ENCODE results near the gene ALDH1A2.
"Not testable (repeated sequence)": the region's sequence is repeated elsewhere in the genome, so short reads cannot be mapped to it uniquely, and the experiment has no call there.

Gene ALDH1A2

DNA sequence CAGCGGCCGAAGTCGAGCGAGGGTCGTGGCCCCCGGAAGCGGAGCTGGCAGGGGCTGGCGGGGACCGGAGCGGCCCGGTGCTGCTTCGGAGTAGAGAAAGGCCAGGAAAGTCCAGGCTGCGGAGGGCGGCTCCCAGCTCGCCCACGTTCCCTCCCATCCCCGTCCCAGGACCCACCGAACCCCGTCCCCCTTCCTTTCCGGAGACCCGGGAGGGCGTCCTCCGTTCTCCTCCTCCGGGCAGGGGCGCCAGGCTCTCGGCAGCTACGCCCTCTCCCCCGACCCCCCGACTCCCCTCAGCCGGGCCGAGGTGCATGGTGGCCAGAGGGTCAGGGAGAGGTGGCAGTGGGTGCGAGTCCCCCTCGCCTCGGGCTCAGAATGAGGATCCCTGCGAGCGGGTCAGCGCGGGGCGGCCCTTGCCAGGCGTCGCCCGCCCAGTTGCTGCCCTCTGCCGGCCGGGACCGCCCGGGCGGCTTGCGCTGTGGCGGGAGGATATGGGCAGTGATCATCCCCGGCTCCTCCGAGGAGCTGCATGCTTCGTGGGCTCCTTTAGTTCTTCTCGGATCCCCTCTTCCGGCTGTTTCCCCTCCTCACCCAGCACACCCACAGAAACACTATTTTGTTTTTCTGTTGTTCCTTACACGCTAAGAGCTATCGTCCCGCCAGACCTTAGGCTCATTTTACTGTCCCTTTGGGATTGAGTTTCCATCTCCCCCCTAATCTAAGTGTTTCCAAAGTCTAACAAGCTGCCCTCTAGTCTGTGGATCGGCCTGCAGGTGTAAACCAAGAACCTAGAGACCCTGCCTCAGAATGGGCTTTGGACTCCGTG, 744 bp upstream of the ALDH1A2 start:
- DNase-seq = peak; percentile 17

DNA sequence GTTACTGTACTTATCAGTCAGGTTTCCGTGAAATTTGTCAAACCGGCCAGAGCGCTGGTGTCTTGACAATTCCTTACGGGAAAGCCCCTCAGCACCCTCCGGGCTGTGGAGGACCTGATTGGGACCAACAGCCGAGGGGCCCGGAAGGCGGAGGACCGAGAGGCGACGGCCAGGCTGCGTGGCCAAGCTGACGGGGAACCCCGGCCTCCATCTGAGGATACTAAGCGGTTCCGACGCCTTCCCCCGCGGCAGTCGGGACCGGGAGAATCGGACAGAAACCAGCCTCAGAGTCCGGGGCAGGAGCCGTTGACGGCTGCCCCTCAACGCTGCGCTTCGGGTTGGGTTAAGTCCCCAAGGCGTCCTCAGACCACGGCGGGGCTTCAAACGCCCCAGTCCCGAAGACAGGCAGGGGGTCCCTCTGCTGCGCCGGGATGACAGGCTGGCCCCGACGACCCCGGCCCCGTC, 499 bp downstream of the ALDH1A2 start:
- no peak for DNase-seq

DNA sequence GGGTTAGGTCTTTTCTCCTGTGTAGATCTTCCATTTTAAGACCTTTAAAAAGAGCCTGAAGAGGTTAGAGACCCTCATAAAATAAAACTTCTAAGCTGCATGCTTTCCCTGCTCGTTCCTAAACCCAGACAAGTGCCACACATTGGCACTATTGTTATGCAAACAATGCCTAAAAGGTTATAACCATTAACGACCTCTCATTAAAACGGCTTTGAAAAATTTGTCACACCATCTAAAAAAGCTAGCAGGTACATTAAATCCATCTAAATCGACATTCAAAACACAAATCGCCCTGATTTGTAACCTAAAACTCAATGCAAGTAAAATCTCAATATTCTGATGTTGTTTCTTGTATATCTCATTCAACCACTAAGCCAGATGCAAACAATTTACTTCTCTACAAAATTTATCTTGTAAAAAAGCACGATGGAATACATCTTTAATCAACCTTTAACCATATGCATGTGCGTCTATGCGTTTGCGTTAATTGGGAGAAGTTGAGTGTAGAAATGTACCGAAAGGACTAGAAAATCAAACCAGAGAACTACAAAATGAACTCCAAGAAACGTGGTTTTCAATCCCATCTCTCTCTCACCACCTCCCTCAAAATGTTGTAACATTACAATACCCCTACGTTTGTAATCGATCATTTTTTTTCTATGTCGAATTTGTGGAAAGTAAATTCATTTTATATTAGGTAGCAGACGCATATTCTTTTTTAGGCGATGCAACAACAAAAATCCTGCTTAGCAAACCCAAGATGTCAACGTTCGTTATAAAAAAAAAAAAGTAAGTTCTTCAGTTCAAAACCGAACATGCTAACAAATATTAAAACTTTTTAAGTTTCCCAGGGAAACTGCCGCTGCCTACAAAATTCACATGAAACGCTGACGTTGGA, 1.2 kb downstream of the ALDH1A2 start:
- DNase-seq = no peak

DNA sequence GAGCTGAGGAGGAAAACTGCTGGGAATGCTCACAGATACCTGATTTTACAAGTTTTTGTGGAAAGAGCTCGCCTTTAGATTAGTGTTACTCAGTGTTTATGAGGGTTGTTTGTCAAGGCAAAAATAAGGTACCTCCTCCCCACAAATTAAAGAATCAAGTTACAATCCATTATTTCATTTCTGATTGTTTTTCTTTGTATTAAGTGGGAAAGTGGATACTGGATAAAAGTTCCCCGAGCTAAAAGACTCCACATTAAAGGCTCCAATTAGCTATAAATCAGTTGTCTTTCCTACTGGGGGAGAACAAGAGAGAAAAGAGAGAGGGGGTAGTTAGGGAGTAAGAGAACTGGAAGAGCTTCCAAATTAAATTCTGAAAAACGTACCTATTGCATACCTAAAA, 1.9 kb downstream of the ALDH1A2 start:
- DNase-seq = no peak

DNA sequence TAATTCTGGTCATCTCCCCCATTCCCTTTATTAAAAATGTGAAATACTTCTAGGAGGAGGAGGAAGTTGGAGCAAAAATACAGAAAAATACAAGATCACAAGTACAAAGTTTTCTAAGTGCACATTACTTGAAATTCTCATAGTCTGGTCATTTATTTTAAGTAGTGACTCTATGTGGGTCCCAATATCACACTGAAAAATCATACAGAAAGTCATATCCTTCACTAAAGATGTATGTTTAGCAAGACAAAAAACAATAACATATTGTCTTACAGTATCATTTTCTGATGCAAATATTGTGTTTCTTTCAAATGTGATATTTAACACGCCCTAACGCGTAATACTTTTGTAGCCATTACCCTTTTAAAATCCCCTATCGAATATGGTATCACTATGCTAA, 2.5 kb downstream of the ALDH1A2 start:
- DNase-seq = no peak

DNA sequence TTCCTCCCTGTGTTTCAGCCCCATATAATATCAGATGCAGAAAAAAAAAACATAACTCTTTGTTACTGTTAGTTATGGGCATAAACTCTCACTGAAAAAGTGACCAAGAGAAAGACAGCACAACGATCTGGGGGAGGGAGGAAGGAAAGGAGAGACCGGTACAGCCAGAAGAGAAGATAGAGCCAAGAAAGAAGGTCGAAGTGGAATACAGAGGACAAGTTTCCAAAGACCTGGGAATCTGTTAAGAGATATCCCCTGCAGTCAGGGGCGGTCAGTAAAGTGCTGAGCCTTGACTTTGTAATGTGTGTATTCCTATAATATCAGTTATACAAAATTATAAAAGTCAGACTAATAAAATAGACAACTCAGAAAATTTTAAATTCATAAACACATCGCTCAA, 3.3 kb downstream of the ALDH1A2 start:
- DNase-seq = no peak

DNA sequence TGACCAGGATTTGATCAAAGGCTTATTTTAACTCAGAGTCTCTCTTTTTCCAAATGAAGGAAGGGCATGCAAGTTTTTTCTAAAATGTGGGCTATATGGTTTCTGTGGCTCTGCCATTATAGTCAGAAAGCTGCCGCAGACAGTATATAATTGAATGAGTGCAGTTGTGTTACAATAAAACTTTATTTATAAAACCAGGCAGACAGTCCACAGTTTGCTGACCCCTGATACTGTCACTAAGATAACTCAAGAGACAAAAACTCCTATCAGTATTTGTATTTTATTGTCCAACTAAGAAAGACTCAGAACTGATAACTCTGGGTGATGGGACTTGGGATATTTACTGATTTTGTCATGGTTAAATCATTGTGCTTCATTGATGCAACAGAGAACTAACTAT, 4.9 kb downstream of the ALDH1A2 start:
- no peak for DNase-seq

DNA sequence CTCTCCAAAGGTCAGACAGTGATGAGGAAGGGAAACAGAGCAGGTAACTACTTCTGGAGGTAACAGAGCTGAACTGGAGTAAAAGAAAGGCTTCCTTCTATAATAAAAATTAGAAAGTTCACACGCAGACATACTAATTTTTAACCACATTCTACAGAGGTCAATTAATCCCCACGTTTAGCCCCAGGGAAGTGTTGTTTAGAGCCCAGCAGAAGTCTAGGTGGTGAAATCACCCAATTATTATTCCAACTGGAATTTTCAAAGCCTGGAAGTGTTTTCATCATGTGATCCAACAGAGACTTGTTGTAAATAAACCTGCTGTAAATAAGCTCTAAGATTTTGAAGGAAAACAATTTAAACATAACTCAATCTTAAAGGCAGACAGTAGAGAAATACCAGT, 6.8 kb downstream of the ALDH1A2 start:
- no peak for DNase-seq

DNA sequence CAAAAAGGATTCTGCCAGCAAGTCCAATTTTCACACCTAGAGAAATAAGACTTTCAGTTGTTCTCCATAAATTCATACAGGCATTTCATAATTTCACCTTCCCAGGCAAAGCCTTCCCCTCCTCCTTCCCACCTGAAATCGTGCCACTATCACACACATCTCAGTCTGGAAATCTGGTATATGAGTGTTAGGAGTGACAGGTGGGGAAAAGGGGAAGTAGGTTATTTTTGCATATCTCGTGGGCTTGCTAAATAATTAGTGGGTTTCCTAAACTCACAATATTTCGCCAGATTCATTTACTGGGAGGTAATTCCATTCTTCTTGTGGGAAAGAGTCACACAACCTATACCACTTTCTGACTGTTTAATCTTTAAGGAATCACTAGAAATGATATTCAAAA, 7.4 kb downstream of the ALDH1A2 start:
- DNase-seq = no peak

DNA sequence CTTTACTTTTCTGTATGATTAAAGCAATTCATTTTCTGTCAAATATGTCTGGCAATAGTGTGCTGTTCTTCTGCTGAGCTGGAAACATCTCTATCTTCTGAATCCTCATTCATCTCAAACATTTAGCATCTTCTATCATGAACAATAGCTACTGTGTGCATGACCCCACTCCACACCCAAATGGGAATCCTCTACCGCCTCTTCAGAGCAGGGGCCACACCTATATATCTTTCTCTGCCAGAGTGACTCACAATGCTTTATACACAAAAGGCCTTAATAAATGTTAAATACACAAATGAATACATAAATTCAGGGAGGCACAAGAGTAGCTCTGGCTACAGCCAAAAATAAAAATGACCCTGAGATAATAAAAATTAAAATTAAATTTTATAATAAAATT, 8.0 kb downstream of the ALDH1A2 start:
- no peak for DNase-seq

DNA sequence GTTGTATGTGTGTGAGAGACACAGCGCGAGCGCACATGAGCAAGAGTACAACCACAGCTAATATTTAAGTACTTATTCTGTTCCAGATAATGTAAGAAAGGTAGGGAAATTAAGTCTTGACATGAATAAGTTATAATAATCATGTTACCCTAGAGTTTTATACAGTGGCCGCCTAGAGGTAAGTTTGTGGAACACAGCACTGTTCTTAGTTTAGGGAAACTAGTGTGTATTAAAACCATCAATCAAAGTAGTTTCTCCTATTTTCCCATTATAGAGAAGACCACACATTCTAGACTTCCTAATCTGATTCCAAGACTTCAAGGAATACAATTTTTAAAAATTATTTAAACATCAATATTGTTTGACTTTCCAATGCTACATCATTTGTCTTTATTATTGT, 9.5 kb downstream of the ALDH1A2 start:
- no peak for DNase-seq

DNA sequence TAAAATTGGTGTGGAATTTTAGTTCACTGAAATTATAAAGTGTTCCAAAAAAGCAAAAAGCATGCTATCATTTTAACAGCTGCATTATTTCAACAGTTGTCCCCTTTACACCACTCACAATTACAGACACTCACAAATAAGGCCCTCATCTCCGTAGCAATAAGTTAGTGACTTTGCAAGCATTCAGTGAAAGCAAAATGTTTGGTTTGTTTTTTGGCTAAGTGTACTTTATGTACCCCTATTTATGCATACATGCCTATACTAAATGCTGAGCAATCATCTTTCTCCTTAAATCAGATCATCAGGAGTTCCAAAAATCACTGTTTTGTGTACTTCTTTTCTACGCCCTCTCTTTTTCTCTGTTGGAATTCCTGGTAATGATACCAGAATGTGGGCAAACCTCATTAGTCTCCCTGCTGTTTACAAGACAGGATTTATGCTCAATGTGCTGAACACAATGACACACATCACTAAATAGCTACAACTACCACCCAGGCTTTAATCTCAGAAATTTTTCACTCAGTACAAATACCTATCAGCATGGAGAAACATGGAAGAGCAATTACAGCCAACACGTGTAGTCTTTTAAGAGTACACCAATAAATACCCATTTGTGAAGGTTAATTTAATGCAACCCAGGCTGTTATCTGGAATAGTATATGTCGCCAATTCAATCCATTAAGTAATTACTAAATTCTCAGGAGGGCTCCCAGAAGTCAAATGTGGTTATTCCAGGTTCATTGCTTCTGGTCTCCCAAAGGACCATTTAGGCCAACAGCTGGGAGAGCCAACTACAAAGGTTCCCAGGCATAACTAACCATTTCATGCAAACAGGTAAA, 12.0 kb downstream of the ALDH1A2 start:
- no peak for DNase-seq

DNA sequence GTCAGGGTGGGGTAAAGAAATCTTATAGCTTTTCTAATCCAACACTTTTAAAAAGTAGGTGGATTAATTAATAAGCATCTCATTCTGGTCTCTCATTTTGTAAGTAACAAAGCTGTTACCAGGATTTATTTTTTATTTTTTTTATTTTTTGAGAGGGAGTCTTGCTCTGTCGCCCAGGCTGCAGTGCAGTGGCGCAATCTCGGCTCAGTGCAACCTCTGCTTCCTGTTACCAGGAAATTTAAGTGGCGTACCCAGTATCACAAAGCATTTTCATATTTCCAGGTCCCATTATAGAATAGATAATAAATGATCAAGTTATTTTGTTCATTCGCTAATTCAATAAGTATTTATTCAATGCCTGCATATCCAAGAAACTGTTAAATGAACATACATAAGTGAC, 13.2 kb downstream of the ALDH1A2 start:
- DNase-seq = no peak

DNA sequence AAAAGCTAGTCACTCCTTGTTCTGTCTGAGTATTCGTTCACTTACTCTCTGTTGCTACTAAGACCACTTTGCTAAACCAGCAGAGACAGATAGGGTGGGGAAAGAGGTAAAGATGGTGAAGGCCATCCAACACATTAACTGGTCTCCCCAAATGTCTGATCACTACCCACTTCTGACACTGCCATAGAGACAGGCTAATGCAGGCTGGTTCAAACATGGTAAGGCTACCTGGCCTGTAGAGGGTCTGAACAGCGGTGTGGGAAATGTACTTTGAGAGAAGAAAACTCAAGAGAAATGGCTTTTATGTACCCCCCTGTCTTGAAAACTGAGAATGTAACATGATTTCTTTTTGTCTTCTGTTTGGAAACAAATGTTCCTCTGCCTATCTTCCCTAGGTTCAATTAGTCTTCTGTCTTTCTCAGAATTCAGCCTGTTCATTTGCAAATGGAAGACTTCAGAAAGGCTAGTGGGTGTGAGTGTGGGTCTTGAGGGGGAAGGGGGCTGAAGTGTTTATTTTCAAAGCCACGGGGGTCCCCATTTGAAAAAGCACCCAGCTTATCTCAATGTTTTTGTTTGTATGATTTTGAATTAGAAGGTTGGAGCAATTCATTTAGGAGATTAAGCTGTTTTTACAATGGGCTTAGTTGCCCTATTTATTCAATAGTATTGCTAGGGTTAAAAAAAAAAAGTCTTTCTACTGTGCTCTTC, 15.8 kb downstream of the ALDH1A2 start:
- no peak for DNase-seq

DNA sequence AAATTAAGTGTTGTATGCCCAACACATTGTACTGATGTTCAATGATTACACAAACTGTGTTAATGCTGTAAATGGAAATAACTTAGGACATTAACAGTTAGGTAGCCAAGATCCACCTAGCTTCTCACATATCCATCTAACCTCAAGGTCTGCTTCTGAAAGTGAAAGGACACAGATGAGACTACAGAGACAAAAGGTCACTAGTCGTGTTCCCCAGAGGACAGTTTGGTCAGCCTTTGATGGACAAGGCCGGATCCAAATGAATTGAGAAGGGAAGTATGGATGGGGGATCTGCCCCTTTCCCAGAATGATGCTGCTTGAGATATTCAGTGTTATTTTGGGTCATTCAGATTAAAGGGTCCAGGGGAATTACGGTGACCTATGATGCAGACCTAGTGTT, 17.2 kb downstream of the ALDH1A2 start:
- no peak for DNase-seq

DNA sequence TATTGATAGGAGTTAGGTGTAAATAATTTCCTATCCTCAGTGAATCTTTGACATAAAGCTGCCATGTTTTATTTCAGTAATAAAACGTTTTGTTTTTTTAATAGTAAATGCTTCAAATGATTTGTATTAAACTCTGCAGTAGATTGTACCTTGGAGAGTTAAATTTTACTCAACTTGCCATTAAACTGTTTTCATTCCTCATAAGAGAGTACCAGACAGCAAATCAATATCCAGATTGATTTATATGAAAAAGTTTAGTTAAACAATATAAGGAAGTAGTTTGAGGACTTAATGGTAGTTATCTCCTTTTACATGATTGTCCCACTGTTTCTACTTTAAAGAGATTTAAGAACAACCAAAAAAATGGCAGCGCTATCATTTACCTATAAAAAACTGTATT, 18.4 kb downstream of the ALDH1A2 start:
- no peak for DNase-seq

DNA sequence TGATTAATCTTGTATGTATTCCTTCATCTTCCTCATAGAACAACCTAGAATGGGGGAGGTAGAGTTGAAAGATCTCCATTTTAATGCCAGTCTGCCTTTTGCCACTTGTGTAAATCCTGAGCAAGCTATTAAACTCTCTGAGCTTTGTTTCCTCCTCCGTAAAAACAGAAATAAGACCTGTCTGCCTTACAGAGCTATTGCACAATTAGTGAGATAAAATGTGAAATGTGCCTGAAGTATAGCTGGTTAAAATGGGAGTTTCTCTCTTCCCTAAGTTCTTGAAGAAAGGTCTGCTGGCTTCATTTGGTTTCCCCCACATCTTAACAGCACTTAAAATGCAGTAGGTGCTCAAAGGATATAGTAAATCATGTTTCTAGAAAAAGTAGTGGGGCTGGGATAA, 19.0 kb downstream of the ALDH1A2 start:
- no peak for DNase-seq

DNA sequence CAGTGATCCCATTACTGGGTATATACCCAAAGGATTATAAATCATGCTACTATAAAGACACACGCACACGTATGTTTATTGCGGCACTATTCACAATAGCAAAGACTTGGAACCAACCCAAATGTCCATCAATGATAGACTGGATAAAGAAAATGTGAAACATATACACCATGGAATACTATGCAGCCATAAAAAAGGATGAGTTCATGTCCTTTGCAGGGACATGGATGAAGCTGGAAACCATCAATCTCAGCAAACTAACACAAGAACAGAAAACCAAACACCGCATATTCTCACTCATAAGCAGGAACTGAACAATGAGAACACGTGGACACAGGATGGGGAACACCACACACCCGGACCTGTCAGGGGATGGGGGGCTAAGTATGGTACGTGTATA, 20.1 kb downstream of the ALDH1A2 start:
- DNase-seq = not testable (repeated sequence)

DNA sequence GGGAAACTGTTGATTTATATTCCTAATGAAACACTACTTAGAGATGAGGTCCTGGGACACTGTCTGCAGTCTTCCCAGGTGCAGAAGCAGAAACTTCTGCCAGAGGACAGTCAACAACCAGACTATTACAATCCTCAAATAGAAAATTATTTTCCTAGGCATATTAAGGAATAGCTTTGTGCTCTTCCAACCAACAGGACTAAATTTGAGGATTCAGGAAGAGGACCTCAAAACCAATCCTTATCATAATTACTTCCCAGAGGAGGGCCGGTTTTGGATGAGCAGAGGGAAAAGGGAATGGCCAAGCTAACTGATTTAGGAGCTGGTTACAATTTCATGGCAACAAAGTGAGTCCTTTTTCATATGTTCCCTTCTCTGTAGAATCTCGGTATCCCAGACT, 21.0 kb downstream of the ALDH1A2 start:
- DNase-seq = no peak

DNA sequence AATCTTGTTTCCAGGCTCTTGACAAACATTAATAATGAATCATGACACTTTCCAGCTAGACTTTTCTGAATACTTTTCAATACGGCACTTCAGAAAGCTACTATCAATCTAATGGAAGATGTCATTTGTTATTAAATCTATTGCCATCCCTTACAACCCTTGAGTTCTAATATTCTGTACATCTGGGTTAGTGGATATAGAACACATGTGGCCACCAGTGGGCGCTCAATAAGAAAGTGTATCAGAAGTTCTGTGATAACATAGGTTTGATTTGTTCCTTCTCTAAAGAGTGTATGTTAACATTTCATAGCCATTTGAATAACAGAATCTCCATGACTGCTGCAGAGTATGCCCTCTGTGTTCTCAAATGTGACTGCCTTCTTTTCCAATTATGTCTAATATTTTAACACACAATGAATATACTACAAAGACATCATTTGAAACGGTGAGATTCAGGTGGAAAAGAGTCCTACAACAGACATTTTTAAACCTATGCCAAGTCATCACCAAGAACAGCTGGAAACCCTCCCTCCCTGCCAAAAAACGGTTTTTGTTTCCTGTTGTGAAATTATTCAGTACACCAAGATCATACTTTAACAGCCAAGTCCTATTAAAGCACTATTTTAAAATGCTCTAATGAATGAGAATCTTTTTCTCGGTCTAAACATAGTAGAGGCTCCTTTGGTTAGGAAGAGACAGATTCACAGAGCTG, 22.2 kb downstream of the ALDH1A2 start:
- peak; percentile 16 for DNase-seq

DNA sequence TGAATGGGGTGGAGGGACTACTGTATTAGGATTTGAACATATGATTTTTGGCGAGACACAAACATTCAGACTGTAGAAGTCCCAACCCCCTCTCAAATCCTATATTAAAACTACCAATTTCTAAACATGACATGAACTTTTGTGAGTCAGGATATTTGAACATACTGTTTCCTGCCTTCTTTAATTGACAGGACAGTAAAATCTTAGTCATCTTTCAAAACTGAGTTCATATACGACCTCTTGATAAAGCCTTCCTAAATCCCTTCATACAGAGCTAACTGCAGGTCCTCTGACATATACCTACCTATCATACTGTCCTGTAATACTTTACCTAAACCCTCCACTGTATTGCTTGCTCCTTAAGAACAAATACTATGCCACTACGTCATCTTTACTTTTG, 23.5 kb downstream of the ALDH1A2 start:
- no peak for DNase-seq

DNA sequence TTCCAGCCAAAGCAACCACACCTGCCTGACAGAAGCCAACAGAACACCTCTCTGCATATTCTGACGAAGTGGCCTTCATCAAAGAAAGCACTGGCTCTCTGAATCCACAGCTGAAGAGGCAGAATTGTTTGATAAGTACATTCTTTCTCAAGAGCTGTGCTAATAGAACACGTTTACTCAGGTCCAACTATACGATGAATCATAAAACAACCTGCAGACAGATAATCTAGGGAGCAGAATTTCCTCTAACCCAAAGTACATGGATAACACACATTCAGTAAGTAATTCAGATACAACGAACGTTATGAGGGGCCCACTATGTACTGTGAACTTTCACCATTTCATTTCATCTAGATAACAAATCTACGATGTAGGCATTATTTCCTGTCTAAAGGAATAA, 25.4 kb downstream of the ALDH1A2 start:
- no peak for DNase-seq

All from NCI-H2171 treated with DMSO at 0.1 percent for 48 hours (cell line).